DND-41 (cell line): ENCODE data around the gene CD86.

ENCODE experiments used
- ATAC-seq: fragments of 200-7000 bp; cut with Tn5 transposase; 3 replicates; pipeline ENCODE4 v1.9.1; 2021; ENCODE audit warnings: low read depth; ENCODE audit not compliant: insufficient read depth
- DNase-seq: peaks from one replicate; pipeline ENCODE4 v3.0.0-alpha.2; 2020
- H2AFZ ChIP-seq: 2 replicates; pipeline ENCODE4 v1.6.0; 2012; ENCODE audit warnings: low read depth, low read length
- H3K27ac ChIP-seq: 2 replicates; pipeline ENCODE4 v1.5.1; 2012; ENCODE audit warnings: low read length, inconsistent platforms
- H3K27me3 ChIP-seq: fragments of 200-600 bp; sonication (generic); 2 replicates; pipeline ENCODE4 v1.6.0; 2012; ENCODE audit warnings: low read length, mild to moderate bottlenecking, inconsistent platforms; ENCODE audit not compliant: insufficient read depth, poor library complexity
- H3K36me3 ChIP-seq: 2 replicates; pipeline ENCODE4 v1.5.1; 2012; ENCODE audit warnings: low read length, inconsistent platforms; ENCODE audit not compliant: insufficient read depth
- H3K4me1 ChIP-seq: 2 replicates; pipeline ENCODE4 v1.5.1; 2012; ENCODE audit warnings: mild to moderate bottlenecking, low read length; ENCODE audit not compliant: insufficient read depth
- H3K4me2 ChIP-seq: 2 replicates; pipeline ENCODE4 v1.6.0; 2012; ENCODE audit warnings: mild to moderate bottlenecking, moderate library complexity, low read length, inconsistent platforms; ENCODE audit not compliant: insufficient read depth
- H3K4me3 ChIP-seq, 2 experiments: fragments of 200-600 bp in 1 of 2; shearing (Covaris generic) in 1 of 2; 2 replicates each; pipeline ENCODE4 v1.5.1; 2012 to 2016; ENCODE audit warnings: inconsistent platforms in 2 of 2, low read length in 2 of 2, mild to moderate bottlenecking in 2 of 2, low read depth in 1 of 2, moderate library complexity in 1 of 2
- H3K79me2 ChIP-seq: 2 replicates; pipeline ENCODE4 v1.6.0; 2012; ENCODE audit warnings: low read length, inconsistent platforms; ENCODE audit not compliant: insufficient read depth
- H3K9ac ChIP-seq: 2 replicates; pipeline ENCODE4 v1.6.0; 2012; ENCODE audit warnings: low read depth, mild to moderate bottlenecking, inconsistent platforms, low read length, moderate library complexity
- H3K9me3 ChIP-seq: 2 replicates; pipeline ENCODE4 v1.5.1; 2012; ENCODE audit warnings: low read length, moderate library complexity, mild to moderate bottlenecking, inconsistent platforms; ENCODE audit not compliant: insufficient read depth, severe bottlenecking
- H4K20me1 ChIP-seq: 2 replicates; pipeline ENCODE4 v1.6.0; 2012; ENCODE audit warnings: low read length; ENCODE audit not compliant: insufficient read depth
- CTCF ChIP-seq: IDR thresholded peaks from 2 replicates; pipeline ENCODE4 v1.5.1; 2012; ENCODE audit warnings: borderline replicate concordance, low read length, moderate library complexity, mild to moderate bottlenecking; ENCODE audit not compliant: poor library complexity, severe bottlenecking; ENCODE audit errors: extremely low read depth
- EZH2 ChIP-seq: IDR thresholded peaks from 3 replicates; pipeline ENCODE4 v1.6.1; 2012; ENCODE audit warnings: borderline replicate concordance, low read depth, mild to moderate bottlenecking, moderate library complexity, low read length, inconsistent platforms; ENCODE audit not compliant: severe bottlenecking

Gene CD86

GRCh38 chr3:122023335-122023910 lies 31.7 kb upstream of the CD86 start:
- H3K27me3 ChIP-seq, result peaks cover 3% of the 10 kb centered on the region
- no peak overlapping the region for H2AFZ ChIP-seq
- H3K9ac ChIP-seq, result no peak overlapping the region
- no peaks in the 10 kb centered on the region for H3K79me2 ChIP-seq
- H3K4me1 ChIP-seq, result no peaks in the 10 kb centered on the region
- H3K27ac ChIP-seq, result no peak overlapping the region
- H4K20me1 ChIP-seq, result no peaks in the 10 kb centered on the region
- ATAC-seq (no peak), DNase-seq (no peak)
- no peak for TF ChIP-seq EZH2
- TF ChIP-seq CTCF, result no peak
- no peaks in the 10 kb centered on the region for H3K9me3 ChIP-seq
- H3K36me3 ChIP-seq, result no peaks in the 10 kb centered on the region
- no peak overlapping the region for H3K4me3 ChIP-seq
- H3K4me2 ChIP-seq, result no peak overlapping the region

- Histone ChIP-seq H3K36me3 (no peaks in the 10 kb centered on the region), H2AFZ (no peak overlapping the region), H3K9ac (no peak overlapping the region), H3K27me3 (peaks cover under 1% of the 10 kb centered on the region), H3K4me3 (no peak overlapping the region), H3K9me3 (no peaks in the 10 kb centered on the region), H3K79me2 (no peaks in the 10 kb centered on the region), H3K27ac (no peak overlapping the region), H4K20me1 (no peaks in the 10 kb centered on the region), H3K4me1 (no peaks in the 10 kb centered on the region), H3K4me2 (no peak overlapping the region)
- TF ChIP-seq EZH2 (no peak), CTCF (no peak)
- ATAC-seq (no peak), DNase-seq (no peak)
Observed at GRCh38 chr3:122024800-122025199, 30.4 kb upstream of the CD86 start.

GRCh38 chr3:122025296-122025695 lies 29.9 kb upstream of the CD86 start:
- no peaks in the 10 kb centered on the region for H4K20me1 ChIP-seq
- no peak overlapping the region for H3K27ac ChIP-seq
- H3K4me2 ChIP-seq, result no peak overlapping the region
- H3K27me3 ChIP-seq, result no peaks in the 10 kb centered on the region
- H2AFZ ChIP-seq, result no peak overlapping the region
- ATAC-seq, result no peak
- H3K9me3 ChIP-seq, result no peaks in the 10 kb centered on the region
- peaks cover 4% of the 10 kb centered on the region; the same call in 1 of the 2 replicates for H3K4me1 ChIP-seq
- H3K4me3 ChIP-seq, result no peak overlapping the region
- DNase-seq, result no peak
- no peak overlapping the region for H3K9ac ChIP-seq
- no peak for TF ChIP-seq EZH2
- no peak for TF ChIP-seq CTCF
- no peaks in the 10 kb centered on the region for H3K36me3 ChIP-seq
- H3K79me2 ChIP-seq, result no peaks in the 10 kb centered on the region
